ENCODE results near the gene KLHL40. TPM values are rescaled to one million over a fixed set of nuclear protein-coding genes. Genes with fewer than 3 reads are reported as not detected.

KLHL40 gene
- total and polyA plus RNA-seq, 10 of the 15 experiments (the other 5 are each of a cell fraction or from before 2014, with no cell fraction given): not detected

- H3K4me2 ChIP-seq (ENCODE audit: control insufficient read depth, insufficient read depth): no peak overlapping the region
- H3K36me3 ChIP-seq (ENCODE audit: control insufficient read depth in 2 of 2, insufficient read depth in 2 of 2, low read length in 1 of 2): no peaks in the 10 kb centered on the region
- no peaks in the 10 kb centered on the region; the same call in 2 of the 3 replicates for H3K9me3 ChIP-seq (replicated peaks; ENCODE audit: control insufficient read depth, insufficient read depth, low read length)
- ChIA-PET CTCF (no interaction called here), SMC1A (ENCODE audit: uncharacterized antibody, unreplicated experiment) (no interaction called here), RAD21 (ENCODE audit: unreplicated experiment) (no interaction called here), POLR2A (no interaction called here)
- TF ChIP-seq EED (IDR thresholded peaks at IDR 0.05; ENCODE audit: low read depth) (no peak), NFYB (IDR thresholded peaks at IDR 0.05; ENCODE audit: insufficient read depth, low read depth, low read length) (no peak), POLR2AphosphoS2 (IDR thresholded peaks at IDR 0.05; ENCODE audit: low read depth, low read length) (no peak), FOXK2 (IDR thresholded peaks at IDR 0.05) (no peak), SREBF1 (IDR thresholded peaks at IDR 0.05; ENCODE audit: low read length) (no peak), NFIC (IDR thresholded peaks at IDR 0.05; ENCODE audit: low read depth, low read length) (no peak), GABPA (IDR thresholded peaks at IDR 0.05; ENCODE audit: low read depth) (no peak), ATF7 (IDR thresholded peaks at IDR 0.05; ENCODE audit: low read depth) (no peak), SIX5 (IDR thresholded peaks at IDR 0.05; ENCODE audit: low read depth, low read length, severe bottlenecking) (no peak), SKIL (IDR thresholded peaks at IDR 0.05; ENCODE audit: low read depth, poor library complexity, severe bottlenecking) (no peak)
- TF ChIP-seq, protein P1, sequence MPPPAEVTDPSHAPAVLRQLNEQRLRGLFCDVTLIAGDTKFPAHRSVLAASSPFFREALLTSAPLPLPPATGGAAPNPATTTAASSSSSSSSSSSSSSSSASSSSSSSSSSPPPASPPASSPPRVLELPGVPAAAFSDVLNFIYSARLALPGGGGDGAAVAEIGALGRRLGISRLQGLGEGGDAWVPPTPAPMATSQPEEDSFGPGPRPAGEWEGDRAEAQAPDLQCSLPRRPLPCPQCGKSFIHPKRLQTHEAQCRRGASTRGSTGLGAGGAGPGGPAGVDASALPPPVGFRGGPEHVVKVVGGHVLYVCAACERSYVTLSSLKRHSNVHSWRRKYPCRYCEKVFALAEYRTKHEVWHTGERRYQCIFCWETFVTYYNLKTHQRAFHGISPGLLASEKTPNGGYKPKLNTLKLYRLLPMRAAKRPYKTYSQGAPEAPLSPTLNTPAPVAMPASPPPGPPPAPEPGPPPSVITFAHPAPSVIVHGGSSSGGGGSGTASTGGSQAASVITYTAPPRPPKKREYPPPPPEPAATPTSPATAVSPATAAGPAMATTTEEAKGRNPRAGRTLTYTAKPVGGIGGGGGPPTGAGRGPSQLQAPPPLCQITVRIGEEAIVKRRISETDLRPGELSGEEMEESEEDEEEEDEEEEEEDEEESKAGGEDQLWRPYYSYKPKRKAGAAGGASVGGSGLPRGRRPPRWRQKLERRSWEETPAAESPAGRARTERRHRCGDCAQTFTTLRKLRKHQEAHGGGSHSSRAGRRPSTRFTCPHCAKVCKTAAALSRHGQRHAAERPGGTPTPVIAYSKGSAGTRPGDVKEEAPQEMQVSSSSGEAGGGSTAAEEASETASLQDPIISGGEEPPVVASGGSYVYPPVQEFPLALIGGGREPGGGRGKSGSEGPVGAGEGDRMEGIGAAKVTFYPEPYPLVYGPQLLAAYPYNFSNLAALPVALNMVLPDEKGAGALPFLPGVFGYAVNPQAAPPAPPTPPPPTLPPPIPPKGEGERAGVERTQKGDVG (CRISPR knock-in tag; IDR thresholded peaks at IDR 0.05): no peak
- TF ChIP-seq, protein P2, sequence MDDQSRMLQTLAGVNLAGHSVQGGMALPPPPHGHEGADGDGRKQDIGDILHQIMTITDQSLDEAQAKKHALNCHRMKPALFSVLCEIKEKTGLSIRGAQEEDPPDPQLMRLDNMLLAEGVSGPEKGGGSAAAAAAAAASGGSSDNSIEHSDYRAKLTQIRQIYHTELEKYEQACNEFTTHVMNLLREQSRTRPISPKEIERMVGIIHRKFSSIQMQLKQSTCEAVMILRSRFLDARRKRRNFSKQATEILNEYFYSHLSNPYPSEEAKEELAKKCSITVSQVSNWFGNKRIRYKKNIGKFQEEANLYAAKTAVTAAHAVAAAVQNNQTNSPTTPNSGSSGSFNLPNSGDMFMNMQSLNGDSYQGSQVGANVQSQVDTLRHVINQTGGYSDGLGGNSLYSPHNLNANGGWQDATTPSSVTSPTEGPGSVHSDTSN (IDR thresholded peaks at IDR 0.05; ENCODE audit: insufficient replicate concordance, low read depth, low read length): no peak
- no peak overlapping the region for H3K4me3 ChIP-seq
- H3K27ac ChIP-seq (ENCODE audit: control insufficient read depth, insufficient read depth): no peak overlapping the region
- in situ Hi-C loops (cut with MboI): no loop called here
- no peaks in the 10 kb centered on the region for H3K4me1 ChIP-seq (ENCODE audit: control insufficient read depth, insufficient read depth, low read length)
- WGBS (ENCODE audit: insufficient coverage, insufficient replicate concordance, low lambda C conversion rate, missing lambda C conversion rate): 34% methylated on average over 9 of the region's 10 CpGs
- no peak for FAIRE-seq
- no peak for DNase-seq (ENCODE audit: low read depth, low spot score)
- intact Hi-C loops (cut with micrococcal nuclease; ENCODE audit: unreplicated experiment): no loop called here
- H4K20me1 ChIP-seq (ENCODE audit: control insufficient read depth, insufficient read depth): no peaks in the 10 kb centered on the region
- no TSS peak for BruUV-seq (replicated peaks)
- no peaks in the 10 kb centered on the region for H3K27me3 ChIP-seq (replicated peaks in 1 of 2; ENCODE audit: control insufficient read depth in 2 of 2, insufficient read depth in 2 of 2, low read length in 1 of 2)
- no peak overlapping the region for H3K9ac ChIP-seq (ENCODE audit: control insufficient read depth, insufficient read depth, low read length)
- no peaks in the 10 kb centered on the region for H3K79me2 ChIP-seq (ENCODE audit: control insufficient read depth, insufficient read depth, low read length)
- H2AFZ ChIP-seq (ENCODE audit: control insufficient read depth, low read depth, low read length): no peak overlapping the region
- ATAC-seq: no peak
Measured at GRCh38 chr3:42683875-42684598, 1.3 kb upstream of the KLHL40 start.
